ENCODE results near the gene MKNK2.

Gene MKNK2

DNA sequence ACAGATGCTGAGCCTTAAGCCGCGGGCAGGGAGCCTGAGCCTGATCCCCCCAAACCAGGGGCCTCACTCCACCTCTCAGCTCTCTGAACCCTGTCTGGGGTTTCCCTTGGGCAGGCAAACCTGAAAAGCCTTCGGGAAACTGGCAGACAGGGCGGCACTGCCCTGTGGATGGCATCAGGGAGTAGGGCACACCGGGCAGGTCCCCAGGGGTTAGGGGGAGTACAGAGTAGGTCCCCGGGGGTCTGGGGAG is 9.7 kb downstream of the MKNK2 start:
- DNase-seq (ENCODE audit: low read depth), result no peak
- TF ChIP-seq, protein P1, sequence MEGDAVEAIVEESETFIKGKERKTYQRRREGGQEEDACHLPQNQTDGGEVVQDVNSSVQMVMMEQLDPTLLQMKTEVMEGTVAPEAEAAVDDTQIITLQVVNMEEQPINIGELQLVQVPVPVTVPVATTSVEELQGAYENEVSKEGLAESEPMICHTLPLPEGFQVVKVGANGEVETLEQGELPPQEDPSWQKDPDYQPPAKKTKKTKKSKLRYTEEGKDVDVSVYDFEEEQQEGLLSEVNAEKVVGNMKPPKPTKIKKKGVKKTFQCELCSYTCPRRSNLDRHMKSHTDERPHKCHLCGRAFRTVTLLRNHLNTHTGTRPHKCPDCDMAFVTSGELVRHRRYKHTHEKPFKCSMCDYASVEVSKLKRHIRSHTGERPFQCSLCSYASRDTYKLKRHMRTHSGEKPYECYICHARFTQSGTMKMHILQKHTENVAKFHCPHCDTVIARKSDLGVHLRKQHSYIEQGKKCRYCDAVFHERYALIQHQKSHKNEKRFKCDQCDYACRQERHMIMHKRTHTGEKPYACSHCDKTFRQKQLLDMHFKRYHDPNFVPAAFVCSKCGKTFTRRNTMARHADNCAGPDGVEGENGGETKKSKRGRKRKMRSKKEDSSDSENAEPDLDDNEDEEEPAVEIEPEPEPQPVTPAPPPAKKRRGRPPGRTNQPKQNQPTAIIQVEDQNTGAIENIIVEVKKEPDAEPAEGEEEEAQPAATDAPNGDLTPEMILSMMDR (IDR thresholded peaks at IDR 0.05; ENCODE audit: control insufficient read depth, extremely low read depth, insufficient read depth), result no peak
- H3K4me3 ChIP-seq (ENCODE audit: low read depth, low read length), result peak overlapping the region; percentile 55

DNA sequence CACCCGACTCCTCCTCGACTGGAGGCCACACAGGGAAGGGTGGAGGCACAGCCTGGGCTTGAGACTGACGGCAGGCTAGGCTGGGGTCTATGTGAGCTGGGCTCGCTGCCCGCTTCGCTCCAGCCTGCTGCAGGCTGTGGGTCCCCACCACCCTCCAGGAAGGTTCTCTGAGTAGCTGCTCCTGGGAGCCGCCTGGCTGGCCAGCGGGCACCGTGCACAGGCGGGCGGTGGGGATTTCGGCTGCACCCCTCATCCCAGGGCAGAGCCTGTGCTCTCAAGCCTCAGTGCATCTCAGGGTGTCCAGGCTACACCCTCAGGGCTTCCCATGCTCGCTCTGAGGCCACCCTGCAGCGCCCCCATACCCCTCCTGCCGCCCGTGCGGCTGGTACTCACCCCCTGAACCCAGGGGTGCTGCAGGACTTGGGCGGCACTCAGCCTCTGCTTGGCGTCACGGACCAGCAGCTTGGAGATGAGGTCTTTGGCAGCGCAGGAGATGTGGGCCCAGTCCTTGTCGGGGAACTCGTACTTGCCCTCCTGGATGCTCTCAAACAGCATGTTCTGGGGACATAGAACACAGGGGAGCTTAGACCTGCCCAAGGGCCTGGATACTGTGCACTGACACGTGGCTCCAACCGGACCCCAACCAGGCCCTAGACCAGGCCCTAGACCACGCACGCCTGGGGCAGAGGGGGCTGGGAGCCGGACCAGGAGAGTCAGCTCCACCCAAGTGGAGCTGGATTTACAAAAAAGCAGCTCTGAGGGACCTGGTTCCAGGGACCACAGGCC is 10.2 kb downstream of the MKNK2 start:
- no peak for DNase-seq (ENCODE audit: low read depth)
- H3K4me3 ChIP-seq (ENCODE audit: low read depth, low read length), result peak overlapping the region; percentile 55
- TF ChIP-seq, protein P1 (IDR thresholded peaks at IDR 0.05; ENCODE audit: control insufficient read depth, extremely low read depth, insufficient read depth), result no peak

DNA sequence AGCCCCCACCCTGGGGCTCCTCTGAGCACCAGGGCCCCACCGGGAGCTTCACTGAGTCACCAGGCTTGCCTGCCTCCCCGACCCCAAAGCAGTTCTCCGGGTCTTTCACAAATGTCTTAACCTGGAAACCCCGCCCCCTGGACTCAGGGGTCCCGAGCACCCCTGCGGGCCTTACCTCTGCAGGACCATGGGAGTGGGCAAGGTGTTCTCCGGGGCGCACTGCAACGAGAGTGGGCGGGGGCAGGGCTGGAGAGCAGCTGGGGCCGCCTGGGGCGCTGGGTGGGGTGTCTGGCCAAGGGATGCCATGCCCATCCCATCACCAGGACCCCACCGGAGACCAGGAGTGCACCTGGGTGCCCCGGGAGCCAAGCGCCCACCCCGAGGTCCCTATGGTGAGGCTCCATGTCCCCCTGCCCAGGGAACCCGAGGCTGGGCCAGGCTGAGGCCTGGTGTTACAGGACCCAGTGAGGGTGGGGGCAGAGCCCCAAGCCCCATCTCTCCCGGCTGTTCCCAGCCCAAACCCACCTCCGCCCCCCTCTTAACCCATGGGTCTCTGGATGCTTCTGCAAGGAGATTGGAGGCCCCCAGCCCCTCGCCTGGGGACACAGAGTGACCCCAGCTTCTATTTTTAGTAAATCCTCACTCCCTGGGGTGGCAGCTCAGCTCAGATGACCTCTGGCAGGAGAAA is 10.9 kb downstream of the MKNK2 start:
- no peak overlapping the region for H3K4me3 ChIP-seq (ENCODE audit: low read depth, low read length)
- TF ChIP-seq, protein P1 (IDR thresholded peaks at IDR 0.05; ENCODE audit: control insufficient read depth, extremely low read depth, insufficient read depth), result no peak
- no peak for DNase-seq (ENCODE audit: low read depth)

DNA sequence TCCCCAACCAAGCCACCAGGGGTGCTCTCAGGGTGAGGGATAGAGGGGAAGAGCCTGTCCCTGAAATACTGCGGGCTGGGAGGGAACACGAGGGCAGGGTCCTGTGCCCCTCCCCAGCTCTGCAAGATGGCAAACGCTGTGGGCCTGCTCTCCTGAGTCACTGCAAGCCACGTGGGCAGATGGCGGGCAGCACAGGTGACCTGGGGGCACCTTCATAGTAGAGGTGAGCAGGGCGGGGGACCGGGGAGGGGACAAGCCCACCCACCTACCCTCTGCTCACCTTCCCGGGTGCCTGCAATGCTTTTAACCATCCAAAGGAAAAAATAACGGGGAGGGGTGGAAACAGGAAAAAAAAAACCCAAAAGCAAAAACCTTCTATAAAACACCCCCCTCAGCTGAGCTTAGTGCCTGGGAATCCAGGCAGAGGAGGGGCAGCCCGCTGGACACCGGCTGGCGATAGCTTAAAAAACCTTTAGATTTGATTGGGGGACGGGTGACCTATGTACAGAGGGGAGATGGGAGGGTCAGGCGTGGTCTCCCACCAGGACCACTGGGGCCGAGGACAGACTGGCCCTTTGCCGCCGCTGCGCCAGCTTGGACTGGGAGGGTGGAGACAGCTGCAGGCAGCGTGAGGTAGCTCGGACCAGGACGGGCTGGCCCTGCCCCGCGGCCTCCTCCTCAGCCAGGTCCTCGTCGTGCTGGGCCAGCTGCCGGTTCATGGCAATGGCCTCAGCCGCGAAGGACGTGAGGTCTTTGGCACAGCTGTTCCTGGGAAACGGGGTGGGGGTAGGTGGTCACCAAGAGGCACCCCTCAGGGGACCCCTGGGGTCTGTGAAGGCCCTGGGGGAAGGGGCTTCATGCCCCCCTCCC is 11.7 kb downstream of the MKNK2 start:
- no peak for DNase-seq (ENCODE audit: low read depth)
- TF ChIP-seq, protein P1 (IDR thresholded peaks at IDR 0.05; ENCODE audit: control insufficient read depth, extremely low read depth, insufficient read depth), result no peak
- H3K4me3 ChIP-seq (ENCODE audit: low read depth, low read length), result no peak overlapping the region

DNA sequence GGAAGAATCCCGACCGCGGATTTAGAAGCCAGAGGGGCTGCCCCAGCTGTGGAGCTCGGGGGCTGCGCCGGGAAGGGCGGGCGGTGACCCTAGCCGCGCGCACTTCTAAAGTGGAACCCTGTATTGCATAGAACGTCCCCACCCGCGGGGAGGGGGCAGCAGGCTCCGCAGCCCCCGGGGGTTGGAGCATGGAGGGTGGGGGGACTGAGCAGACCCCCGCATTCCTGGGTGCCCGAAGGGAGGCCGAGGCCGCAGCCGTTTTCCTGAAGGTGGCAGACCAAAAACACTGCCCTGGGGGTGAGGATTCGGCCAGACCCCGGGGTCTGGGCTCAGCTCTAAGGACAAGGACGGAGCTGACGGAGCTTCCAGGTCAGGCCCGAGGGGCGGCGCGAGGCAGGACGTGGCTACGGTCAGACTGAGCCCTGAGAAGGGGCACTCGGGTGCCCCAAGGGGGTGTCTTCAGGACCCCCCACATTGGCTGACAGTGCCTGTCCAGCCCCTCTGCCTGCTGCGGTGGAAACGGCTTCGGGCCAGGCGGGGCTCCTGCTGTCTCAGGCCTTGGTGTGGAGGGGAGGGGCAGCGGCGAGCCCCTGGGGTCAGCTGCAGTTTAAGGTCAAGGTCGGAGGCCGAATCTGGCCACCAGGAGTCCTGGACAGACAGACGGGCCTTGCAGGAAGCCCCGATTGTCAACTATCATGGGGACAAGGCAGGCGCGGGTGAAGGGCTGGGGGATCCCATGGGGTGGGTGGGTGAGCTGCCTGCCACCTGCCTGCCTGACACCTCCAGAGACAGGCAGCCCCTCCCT is 12.6 kb downstream of the MKNK2 start:
- TF ChIP-seq, protein P1 (IDR thresholded peaks at IDR 0.05; ENCODE audit: control insufficient read depth, extremely low read depth, insufficient read depth), result no peak
- no peak for DNase-seq (ENCODE audit: low read depth)
- no peak overlapping the region for H3K4me3 ChIP-seq (ENCODE audit: low read depth, low read length)

DNA sequence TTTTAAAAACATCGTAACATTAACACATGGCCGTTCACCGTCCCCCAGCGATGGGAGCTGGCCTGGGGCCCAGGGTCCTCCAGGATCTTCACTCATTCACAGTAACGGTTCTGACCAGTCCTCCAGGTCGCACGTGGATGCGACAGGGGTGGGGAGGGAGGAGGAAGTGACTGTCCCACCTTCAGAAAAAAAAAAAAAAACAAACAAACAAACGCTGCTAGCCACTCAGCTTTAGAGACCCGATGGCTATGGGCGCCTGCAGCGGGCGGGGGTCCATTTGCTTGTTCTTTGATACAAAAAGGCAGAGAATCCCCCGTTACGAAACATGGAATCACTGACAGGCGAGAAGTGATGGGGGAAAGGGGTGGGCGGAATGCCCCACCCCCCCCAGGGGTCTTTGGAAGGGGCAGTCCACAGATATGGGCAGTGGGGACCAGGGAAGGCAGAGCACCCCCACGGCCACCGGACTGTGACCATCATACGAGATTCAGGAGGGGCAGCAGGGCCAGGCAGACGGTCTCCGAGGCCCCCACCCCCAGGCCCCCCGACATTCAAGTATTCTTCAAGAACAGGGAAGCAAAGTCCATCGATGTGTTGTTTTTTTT is 13.3 kb downstream of the MKNK2 start:
- TF ChIP-seq, protein P1 (IDR thresholded peaks at IDR 0.05; ENCODE audit: control insufficient read depth, extremely low read depth, insufficient read depth), result no peak

More for the DNA sequence above, 13.3 kb downstream of the MKNK2 start:
- no peak overlapping the region for H3K4me3 ChIP-seq (ENCODE audit: low read depth, low read length)
- no peak for DNase-seq (ENCODE audit: low read depth)

Measured in LNCaP clone FGC (cell line).